Mesothelial cell of epicardium (in vitro differentiated cells): ENCODE data around the gene FOXJ3. TPM values are rescaled to one million over a fixed set of nuclear protein-coding genes. Genes with fewer than 3 reads are reported as not detected.

ENCODE experiments used
- DNase-seq, 2 experiments: peaks; one replicate each; pipeline ENCODE4 v3.0.0; 2021; ENCODE audit warnings: low spot score in 2 of 2; ENCODE audit not compliant: unreplicated experiment in 2 of 2
- H3K27ac Mint-ChIP-seq: 2 replicates; pipeline ENCODE4 v1.8.0; 2021; ENCODE audit warnings: mixed read lengths
- H3K27me3 Mint-ChIP-seq: 2 replicates; pipeline ENCODE4 v1.8.0; 2021; ENCODE audit warnings: low read depth, mixed read lengths
- H3K36me3 Mint-ChIP-seq: 2 replicates; pipeline ENCODE4 v1.8.0; 2021; ENCODE audit warnings: mixed read lengths
- H3K4me1 Mint-ChIP-seq: 2 replicates; pipeline ENCODE4 v1.8.0; 2021; ENCODE audit warnings: mixed read lengths
- H3K4me3 Mint-ChIP-seq: 2 replicates; pipeline ENCODE4 v1.8.0; 2021; ENCODE audit warnings: mild to moderate bottlenecking, moderate library complexity, mixed read lengths
- H3K9me3 Mint-ChIP-seq: 2 replicates; pipeline ENCODE4 v1.8.0; 2021; ENCODE audit warnings: mixed read lengths
- total RNA-seq: library from RNA; stranded (reverse); gene quantifications from 3 replicates; pipeline ENCODE4 v1.2.1, GENCODE V29; 2021
- TF ChIP-seq, protein P1 (sequence below): fragments of 200-600 bp; sonication (generic); IDR thresholded peaks from one replicate; pipeline ENCODE4 v1.5.0; 2021; ENCODE audit warnings: antibody characterized with exemption; ENCODE audit not compliant: unreplicated experiment

Gene FOXJ3
- total RNA-seq, 1 donor from 2014 or later: 79.7 TPM

- H3K4me1 Mint-ChIP-seq: no peaks in the 10 kb centered on the region
- DNase-seq: no peak
- H3K9me3 Mint-ChIP-seq: peaks cover 30% of the 10 kb centered on the region
- no peak overlapping the region for H3K4me3 Mint-ChIP-seq
- peaks cover 2% of the 10 kb centered on the region for H3K27me3 Mint-ChIP-seq
- no peak overlapping the region for H3K27ac Mint-ChIP-seq
- TF ChIP-seq, protein P1, sequence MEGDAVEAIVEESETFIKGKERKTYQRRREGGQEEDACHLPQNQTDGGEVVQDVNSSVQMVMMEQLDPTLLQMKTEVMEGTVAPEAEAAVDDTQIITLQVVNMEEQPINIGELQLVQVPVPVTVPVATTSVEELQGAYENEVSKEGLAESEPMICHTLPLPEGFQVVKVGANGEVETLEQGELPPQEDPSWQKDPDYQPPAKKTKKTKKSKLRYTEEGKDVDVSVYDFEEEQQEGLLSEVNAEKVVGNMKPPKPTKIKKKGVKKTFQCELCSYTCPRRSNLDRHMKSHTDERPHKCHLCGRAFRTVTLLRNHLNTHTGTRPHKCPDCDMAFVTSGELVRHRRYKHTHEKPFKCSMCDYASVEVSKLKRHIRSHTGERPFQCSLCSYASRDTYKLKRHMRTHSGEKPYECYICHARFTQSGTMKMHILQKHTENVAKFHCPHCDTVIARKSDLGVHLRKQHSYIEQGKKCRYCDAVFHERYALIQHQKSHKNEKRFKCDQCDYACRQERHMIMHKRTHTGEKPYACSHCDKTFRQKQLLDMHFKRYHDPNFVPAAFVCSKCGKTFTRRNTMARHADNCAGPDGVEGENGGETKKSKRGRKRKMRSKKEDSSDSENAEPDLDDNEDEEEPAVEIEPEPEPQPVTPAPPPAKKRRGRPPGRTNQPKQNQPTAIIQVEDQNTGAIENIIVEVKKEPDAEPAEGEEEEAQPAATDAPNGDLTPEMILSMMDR: no peak
- H3K36me3 Mint-ChIP-seq: peaks cover 8% of the 10 kb centered on the region
Measured at GRCh38 chr1:42158189-42158588, 176.8 kb downstream of the FOXJ3 start.

DNA sequence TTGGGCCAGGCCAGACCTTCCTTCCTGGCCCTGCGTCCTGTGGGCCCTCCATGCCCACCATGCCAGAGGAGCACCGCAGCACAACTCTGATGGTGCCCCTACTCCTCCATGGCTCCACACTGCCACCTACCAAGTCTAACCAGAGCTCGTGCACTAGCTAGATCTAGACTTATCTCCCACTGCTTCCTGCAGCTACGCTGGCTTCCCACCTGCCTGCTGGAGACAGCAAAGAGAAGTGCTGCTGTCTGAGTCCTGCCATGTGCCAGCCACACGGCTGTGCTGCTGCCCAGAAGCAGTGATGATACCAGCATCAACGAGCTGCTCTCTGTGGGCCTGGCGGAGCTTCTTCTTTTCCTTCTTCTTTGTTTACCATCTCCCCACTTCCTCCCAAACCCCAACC is 177.4 kb downstream of the FOXJ3 start:
- H3K4me3 Mint-ChIP-seq: no peak overlapping the region
- DNase-seq: no peak
- peaks cover 2% of the 10 kb centered on the region for H3K27me3 Mint-ChIP-seq
- H3K36me3 Mint-ChIP-seq: peaks cover 8% of the 10 kb centered on the region
- H3K27ac Mint-ChIP-seq: no peak overlapping the region
- TF ChIP-seq, protein P1: no peak
- H3K4me1 Mint-ChIP-seq: no peaks in the 10 kb centered on the region
- peaks cover 30% of the 10 kb centered on the region for H3K9me3 Mint-ChIP-seq

GRCh38 chr1:42155362-42155761 is 179.7 kb downstream of the FOXJ3 start:
- Mint-ChIP-seq H3K36me3 (no peaks in the 10 kb centered on the region), H3K4me1 (no peaks in the 10 kb centered on the region), H3K27me3 (peaks cover 14% of the 10 kb centered on the region), H3K27ac (no peak overlapping the region), H3K9me3 (peaks cover 14% of the 10 kb centered on the region), H3K4me3 (no peak overlapping the region)
- peak in 1 of 2 experiments; percentile 32 for DNase-seq
- TF ChIP-seq, protein P1: no peak

DNA sequence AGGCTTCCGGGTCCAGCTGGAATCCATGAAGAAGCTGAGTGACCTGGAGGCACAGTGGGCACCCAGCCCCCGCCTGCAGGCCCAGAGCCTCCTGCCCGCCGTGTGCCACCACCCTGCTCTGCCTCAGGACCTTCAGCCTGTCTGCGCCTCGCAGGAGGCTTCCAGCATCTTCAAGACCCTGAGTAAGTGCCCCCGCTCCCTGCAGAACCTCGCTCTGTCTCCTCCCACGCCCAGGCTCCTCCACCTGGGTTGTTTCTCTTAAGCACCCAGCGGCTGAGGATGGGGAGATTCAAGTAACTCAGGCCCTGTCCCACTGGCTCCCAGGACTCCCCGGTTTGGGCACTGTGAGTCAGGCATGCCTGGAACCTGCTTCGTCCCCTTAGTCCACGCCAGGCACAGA is 180.3 kb downstream of the FOXJ3 start:
- no peak overlapping the region for H3K27ac Mint-ChIP-seq
- TF ChIP-seq, protein P1: no peak
- H3K36me3 Mint-ChIP-seq: no peaks in the 10 kb centered on the region
- no peak for DNase-seq
- no peak overlapping the region for H3K4me3 Mint-ChIP-seq
- peaks cover 21% of the 10 kb centered on the region for H3K27me3 Mint-ChIP-seq
- H3K4me1 Mint-ChIP-seq: no peaks in the 10 kb centered on the region
- H3K9me3 Mint-ChIP-seq: peaks cover 8% of the 10 kb centered on the region

DNA sequence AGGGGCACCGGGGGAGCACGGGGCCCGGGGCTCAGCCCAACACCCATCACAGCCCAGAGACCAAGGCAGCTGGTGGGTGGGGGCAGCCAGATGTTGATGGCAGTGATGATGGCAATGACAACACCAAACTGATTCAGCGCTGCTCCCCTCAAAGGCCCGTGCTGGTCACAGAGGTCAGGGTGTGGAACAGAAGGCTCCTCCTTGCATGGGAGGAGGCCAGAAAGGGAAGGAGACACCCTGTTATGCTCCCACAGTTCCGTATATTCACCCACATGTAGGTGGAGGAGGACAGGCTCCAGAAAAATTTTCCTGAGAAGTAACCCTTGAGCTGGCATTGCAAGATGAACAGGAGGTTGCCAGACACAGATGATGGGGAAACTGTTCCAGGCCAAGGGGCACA is 181.4 kb downstream of the FOXJ3 start:
- DNase-seq: no peak
- Mint-ChIP-seq H3K36me3 (no peaks in the 10 kb centered on the region), H3K27me3 (peaks cover 23% of the 10 kb centered on the region), H3K27ac (no peak overlapping the region), H3K9me3 (peaks cover 4% of the 10 kb centered on the region), H3K4me1 (no peaks in the 10 kb centered on the region), H3K4me3 (no peak overlapping the region)
- TF ChIP-seq, protein P1: no peak
